SK-N-MC (cell line): ENCODE results near the gene CXXC5.

Source experiments
- DNase-seq: peaks from one replicate; pipeline ENCODE4 v3.0.0-alpha.2; 2011; ENCODE audit warnings: low read depth, low spot score
- H3K27ac ChIP-seq: fragments of 200-600 bp; sonication (generic); 2 replicates; pipeline ENCODE4 v1.5.1; 2016; ENCODE audit warnings: mixed run types
- H3K36me3 ChIP-seq: fragments of 200-600 bp; sonication (generic); 2 replicates; pipeline ENCODE4 v1.6.1; 2017; ENCODE audit warnings: antibody characterized with exemption, low read length, mixed read lengths; ENCODE audit not compliant: insufficient read depth
- H3K4me3 ChIP-seq: fragments of 200-600 bp; sonication (generic); 2 replicates; pipeline ENCODE4 v1.5.1; 2016
- H3K9ac ChIP-seq: fragments of 200-600 bp; sonication (generic); 2 replicates; pipeline ENCODE4 v1.8.0; 2017; ENCODE audit warnings: mixed run types, mixed read lengths; ENCODE audit not compliant: insufficient read length
- H3K9me3 ChIP-seq: fragments of 200-600 bp; sonication (generic); 2 replicates; pipeline ENCODE4 v1.6.1; 2017; ENCODE audit warnings: low read depth, mild to moderate bottlenecking, antibody characterized with exemption, low read length, moderate library complexity, mixed read lengths
- EZH2 ChIP-seq: fragments of 200-600 bp; sonication (generic); IDR thresholded peaks from one replicate; pipeline ENCODE4 v1.6.1; 2017; ENCODE audit warnings: antibody characterized with exemption
- FOXP2 ChIP-seq: optimal IDR thresholded peaks from 2 replicates; pipeline ENCODE3; 2011; ENCODE audit warnings: mild to moderate bottlenecking, moderate library complexity; ENCODE audit not compliant: insufficient read depth; ENCODE audit errors: extremely low read length, control extremely low read depth
- POLR2AphosphoS5 ChIP-seq: IDR thresholded peaks from 2 replicates; pipeline ENCODE4 v1.6.1; 2012; ENCODE audit warnings: mild to moderate bottlenecking, low read depth, low read length, borderline replicate concordance

CXXC5 gene

DNA sequence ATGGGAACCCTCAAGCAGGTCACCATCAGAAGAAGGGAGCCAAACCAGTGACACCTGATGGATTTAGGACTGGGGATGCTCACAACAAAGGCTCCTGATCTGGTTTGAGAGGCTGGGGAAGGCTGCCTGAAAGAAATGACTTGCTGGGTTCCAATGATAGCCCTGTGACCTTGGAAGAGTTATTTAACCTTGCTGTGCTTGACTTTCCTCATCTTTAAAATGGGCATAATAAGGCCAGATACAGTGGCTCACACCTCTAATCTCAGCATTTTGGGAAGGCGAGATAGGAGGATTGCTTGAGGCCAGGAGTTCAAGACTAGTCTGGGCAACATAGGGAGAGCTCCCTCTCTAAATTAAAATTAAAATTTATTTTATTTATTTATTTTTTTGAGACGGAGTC, 83.9 kb downstream of the CXXC5 start:
- no peak overlapping the region for H3K27ac ChIP-seq
- no peak for DNase-seq

GRCh38 chr5:139733010-139733688, 85.0 kb downstream of the CXXC5 start:
- no peaks in the 10 kb centered on the region for H3K9me3 ChIP-seq
- no peak for TF ChIP-seq EZH2
- no peak for TF ChIP-seq FOXP2
- TF ChIP-seq POLR2AphosphoS5: no peak
- H3K36me3 ChIP-seq: no peaks in the 10 kb centered on the region
- no peak overlapping the region for H3K9ac ChIP-seq
- no peak overlapping the region for H3K27ac ChIP-seq
- no peak overlapping the region for H3K4me3 ChIP-seq
- DNase-seq: no peak

More for the DNA sequence above, 83.9 kb downstream of the CXXC5 start:
- H3K36me3 ChIP-seq: no peaks in the 10 kb centered on the region
- H3K4me3 ChIP-seq: no peak overlapping the region
- H3K9ac ChIP-seq: no peak overlapping the region
- TF ChIP-seq EZH2 (no peak), FOXP2 (no peak), POLR2AphosphoS5 (no peak)
- H3K9me3 ChIP-seq: no peaks in the 10 kb centered on the region
